Esophagus squamous epithelium (tissue), 4 donors: ENCODE results near the gene KLHL36.

Experiments used
- POLR2A ChIP-seq, 4 donors: fragments of 450-650 bp; IDR thresholded peaks; one replicate each; pipeline ENCODE4 v1.6.1; 2017; ENCODE audit warnings: antibody characterized with exemption in 4 of 4, mild to moderate bottlenecking in 4 of 4, moderate library complexity in 3 of 4
- TF ChIP-seq, protein P1 (sequence below), 6 experiments: fragments of 450-650 bp in 4 of 6; fragments of 200-600 bp in 2 of 6; sonication (generic) in 2 of 6; IDR thresholded peaks; one replicate each; pipeline ENCODE4 v1.5.1; 2016 to 2019; ENCODE audit warnings: antibody characterized with exemption in 6 of 6, mild to moderate bottlenecking in 4 of 6, moderate library complexity in 4 of 6

- TF ChIP-seq, protein P1, sequence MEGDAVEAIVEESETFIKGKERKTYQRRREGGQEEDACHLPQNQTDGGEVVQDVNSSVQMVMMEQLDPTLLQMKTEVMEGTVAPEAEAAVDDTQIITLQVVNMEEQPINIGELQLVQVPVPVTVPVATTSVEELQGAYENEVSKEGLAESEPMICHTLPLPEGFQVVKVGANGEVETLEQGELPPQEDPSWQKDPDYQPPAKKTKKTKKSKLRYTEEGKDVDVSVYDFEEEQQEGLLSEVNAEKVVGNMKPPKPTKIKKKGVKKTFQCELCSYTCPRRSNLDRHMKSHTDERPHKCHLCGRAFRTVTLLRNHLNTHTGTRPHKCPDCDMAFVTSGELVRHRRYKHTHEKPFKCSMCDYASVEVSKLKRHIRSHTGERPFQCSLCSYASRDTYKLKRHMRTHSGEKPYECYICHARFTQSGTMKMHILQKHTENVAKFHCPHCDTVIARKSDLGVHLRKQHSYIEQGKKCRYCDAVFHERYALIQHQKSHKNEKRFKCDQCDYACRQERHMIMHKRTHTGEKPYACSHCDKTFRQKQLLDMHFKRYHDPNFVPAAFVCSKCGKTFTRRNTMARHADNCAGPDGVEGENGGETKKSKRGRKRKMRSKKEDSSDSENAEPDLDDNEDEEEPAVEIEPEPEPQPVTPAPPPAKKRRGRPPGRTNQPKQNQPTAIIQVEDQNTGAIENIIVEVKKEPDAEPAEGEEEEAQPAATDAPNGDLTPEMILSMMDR (IDR thresholded peaks at IDR 0.05) = no peak
- TF ChIP-seq POLR2A (IDR thresholded peaks at IDR 0.05) = no peak
These were observed 18.3 kb upstream of the KLHL36 start for GRCh38 chr16:84630009-84630408.
